Stimulated activated CD8-positive, alpha-beta memory T cell treated with anti-CD3 and anti-CD28 coated beads, Interleukin-4, amount 100 ng/mL, for 24 hours (primary cell): ENCODE measurements around the gene SIGLEC9.

Source experiments
- DNase-seq: peaks from one replicate; pipeline ENCODE4 v3.0.0-alpha.2; 2020; ENCODE audit warnings: low read depth

SIGLEC9 gene

DNA sequence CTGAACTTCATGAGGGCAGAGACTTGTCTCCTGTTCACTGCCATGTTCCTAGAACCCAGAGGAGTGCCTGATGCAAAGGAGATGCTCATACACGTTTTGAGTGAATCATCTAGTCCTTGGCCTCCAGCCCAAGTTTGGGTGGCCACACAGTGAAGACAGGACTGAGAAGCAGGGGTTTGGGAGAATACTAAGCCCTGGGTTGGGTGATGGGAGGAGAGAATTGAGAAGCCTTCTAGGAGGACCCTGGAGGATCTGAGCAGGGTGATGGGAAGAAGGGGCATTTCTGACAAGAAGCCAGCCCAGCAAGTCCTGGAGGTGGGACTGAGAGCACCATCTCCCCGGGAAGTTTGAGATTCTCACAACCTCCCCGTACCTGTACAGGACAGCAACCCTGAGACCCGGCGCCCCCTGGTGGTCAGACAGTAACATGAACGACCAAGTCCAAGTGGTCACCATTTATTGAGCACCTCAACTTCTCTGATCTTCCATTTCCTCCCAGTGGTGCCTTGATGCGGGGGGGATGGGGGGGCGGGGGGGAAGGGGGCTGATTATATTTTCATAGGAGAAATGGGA is 27.5 kb upstream of the SIGLEC9 start:
- peak; percentile 64 for DNase-seq

DNA sequence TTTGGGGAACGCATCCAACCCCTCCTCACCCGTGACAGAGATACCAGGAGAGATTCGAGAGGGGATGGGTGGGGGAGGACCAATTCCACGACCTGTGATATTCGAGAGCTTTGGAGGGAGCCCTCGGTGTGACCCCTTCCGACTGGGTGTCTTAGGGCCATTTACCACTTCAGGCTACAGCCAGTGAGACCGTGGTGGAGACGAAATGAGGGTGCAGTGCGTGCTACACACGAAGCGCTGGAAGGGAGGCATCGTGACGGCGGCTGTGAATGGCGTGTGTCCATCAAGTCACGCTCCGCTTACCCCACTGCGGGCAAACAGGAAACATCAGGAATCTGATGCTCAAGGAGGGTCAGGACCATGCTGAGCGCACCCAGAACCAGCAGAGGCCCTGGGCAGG is 26.9 kb upstream of the SIGLEC9 start:
- no peak for DNase-seq

- DNase-seq, result peak; percentile 25
Measured at GRCh38 chr19:51098365-51099046, 26.2 kb upstream of the SIGLEC9 start.

- DNase-seq, result no peak
Measured at GRCh38 chr19:51099047-51099382, 25.7 kb upstream of the SIGLEC9 start.

DNA sequence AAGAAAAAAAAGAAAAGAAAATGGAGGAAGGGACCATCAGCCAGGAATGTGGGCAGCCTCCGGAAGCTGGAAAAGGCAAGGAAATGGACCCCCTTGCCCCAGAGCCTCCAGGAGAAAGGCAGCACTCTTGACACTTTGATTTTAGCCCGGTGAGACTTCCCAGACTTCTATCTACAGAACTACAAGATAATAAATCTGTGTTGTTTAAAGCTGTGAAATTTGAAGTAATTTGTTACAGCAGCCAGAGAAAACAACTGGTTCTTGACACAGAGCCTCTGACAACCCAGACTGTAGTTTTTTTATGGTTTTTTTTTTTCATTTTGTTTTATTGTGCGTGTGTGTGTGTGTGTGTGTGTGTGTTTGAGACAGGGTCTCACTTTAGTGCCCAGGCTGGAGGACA is 24.1 kb upstream of the SIGLEC9 start:
- no peak for DNase-seq

- no peak for DNase-seq
Measured at GRCh38 chr19:51101171-51101865, 23.4 kb upstream of the SIGLEC9 start.

DNA sequence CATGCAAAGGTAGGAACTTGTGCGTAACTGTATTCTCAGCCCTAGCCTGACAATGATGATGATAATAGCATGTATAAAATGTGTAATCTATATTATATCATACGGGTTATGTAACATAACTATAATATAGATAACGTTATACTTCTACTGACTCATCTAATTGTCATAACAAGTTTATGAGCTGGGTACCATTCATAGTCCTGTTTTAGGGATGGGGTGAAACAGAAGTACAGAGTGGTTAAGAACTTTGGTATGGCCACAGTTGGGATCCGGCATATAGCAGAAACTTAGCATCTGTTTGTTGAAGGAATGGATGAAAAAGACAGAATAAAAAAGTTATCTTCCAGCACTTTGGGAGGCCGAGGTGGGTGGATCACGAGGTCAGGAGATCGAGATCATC is 21.7 kb upstream of the SIGLEC9 start:
- DNase-seq, result no peak

- DNase-seq, result no peak
Measured at GRCh38 chr19:51103926-51104341, 20.8 kb upstream of the SIGLEC9 start.

- no peak for DNase-seq
Measured at GRCh38 chr19:51107406-51108065, 17.2 kb upstream of the SIGLEC9 start.

DNA sequence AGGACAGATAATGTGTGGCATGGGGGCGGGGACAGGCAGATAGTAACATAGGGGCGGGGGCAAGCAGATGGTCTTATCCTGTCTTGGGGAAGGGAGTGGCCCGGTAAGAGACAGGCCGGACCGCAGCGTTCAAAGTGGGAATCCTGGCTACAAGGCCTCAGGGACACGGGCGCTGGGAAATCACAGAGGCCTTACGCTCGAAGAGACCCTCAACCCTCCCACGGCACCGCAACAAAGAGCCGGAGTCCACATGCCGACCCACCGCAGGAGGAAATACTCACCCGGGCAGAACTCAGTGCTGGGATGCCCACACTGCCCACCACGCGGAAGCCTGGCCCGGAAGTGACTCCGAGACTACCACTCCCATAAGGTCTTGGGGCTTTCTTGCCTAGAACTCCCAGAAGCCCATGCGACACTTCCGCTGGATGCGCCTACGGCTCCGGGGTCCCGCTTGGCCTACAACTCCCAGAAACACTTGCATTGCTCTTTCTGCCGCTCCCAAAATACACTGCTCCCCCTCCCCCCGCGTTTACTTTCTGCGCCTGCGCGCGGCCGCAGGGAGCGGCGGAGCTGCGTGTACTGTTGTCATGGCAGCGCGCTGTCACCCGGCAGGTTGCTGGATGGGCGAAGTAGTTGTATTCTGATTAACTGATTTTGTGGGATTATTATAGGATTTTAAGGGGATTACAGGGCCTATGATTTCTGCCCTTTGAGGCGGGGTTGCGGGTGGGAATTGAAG is 16.5 kb upstream of the SIGLEC9 start, which contains the start of gene CTU1:
Gene CTU1 (minus strand): TSS at position 344 of the 739 bp plus-strand sequence. CDS start 3,840 bp downstream, outside the sequence.
- peak; percentile 98 for DNase-seq

DNA sequence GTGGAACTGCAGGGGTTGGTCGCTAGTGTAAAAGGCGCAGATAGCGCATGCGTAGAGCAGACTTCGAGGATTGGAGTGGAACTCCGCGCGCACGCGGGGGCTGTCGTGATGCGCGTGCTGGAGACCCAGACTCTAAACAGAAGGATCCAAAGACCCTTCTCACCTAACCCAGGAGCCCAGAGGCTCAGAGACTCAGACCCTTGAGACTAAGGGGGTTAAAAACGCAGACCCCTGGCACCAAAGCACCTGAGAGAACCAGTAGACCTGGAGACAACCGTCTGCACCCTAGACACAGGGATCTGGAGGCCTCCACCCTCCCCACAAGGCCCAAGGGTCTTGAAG is 15.9 kb upstream of the SIGLEC9 start:
- no peak for DNase-seq

GRCh38 chr19:51110666-51110971 is 14.1 kb upstream of the SIGLEC9 start:
- DNase-seq, result no peak

GRCh38 chr19:51111606-51112005 is 13.1 kb upstream of the SIGLEC9 start:
- DNase-seq, result no peak

GRCh38 chr19:51114087-51114729 is 10.5 kb upstream of the SIGLEC9 start:
- no peak for DNase-seq

- no peak for DNase-seq
Measured at GRCh38 chr19:51116736-51117286, 7.9 kb upstream of the SIGLEC9 start.

DNA sequence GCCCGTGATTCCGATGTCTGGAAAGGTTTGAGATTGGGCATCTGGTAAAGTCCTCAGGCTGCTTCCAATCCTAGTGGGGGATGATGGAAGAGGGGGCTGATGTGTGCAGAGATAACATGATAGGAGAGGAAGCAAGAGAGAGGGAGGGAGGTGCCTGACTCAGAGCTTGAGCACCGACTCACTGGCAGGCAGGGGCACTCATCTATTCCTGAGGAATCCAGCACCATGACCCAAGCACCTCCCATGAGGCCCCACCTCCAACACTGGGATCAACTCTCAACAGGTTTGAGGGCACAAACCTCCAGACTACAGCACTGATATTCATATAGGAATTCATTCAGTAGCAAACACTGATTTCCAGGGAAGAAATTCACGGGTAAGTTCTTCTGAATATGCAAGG is 5.6 kb upstream of the SIGLEC9 start:
- DNase-seq, result no peak

- no peak for DNase-seq
Measured at GRCh38 chr19:51119611-51120010, 5.1 kb upstream of the SIGLEC9 start.

GRCh38 chr19:51120160-51120559 is 4.5 kb upstream of the SIGLEC9 start:
- DNase-seq, result no peak

GRCh38 chr19:51121257-51121656 is 3.4 kb upstream of the SIGLEC9 start:
- no peak for DNase-seq

GRCh38 chr19:51122112-51122981 is 2.4 kb upstream of the SIGLEC9 start:
- no peak for DNase-seq

DNA sequence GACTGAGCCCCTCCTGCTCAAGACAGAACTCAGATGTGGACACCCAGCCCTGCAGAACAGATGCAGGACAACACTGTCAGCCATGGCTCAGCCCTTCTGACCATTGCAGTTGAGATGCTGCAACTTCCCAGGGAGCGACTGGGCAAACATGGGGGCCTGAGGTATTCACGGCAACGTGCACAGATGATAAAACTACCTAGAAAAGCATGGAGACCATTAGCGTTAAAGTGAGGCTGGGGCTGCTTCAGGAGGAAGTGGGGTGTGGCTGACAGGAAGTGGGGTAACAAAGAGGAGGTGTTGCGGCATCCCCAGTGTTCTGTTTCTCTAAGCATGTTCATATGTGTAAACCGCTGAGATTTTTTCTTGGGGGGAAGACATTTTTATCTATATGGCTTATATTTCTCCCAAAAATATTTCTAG is 1.3 kb upstream of the SIGLEC9 start:
- DNase-seq, result no peak
